HL-60 (cell line): ENCODE data around the gene ACACB.

ENCODE experiments used
- DNase-seq, 2 experiments: peaks; one replicate each; pipeline ENCODE4 v3.0.0-alpha.2; 2010 to 2020; ENCODE audit warnings: low read depth in 1 of 2, low spot score in 1 of 2
- H3K27ac ChIP-seq: fragments of 250-450 bp; sonication (Bioruptor Pico); replicated peaks from 2 replicates; pipeline ENCODE4 v1.5.1; 2020; ENCODE audit warnings: mild to moderate bottlenecking, moderate library complexity
- H3K27me3 ChIP-seq: fragments of 250-450 bp; sonication (Bioruptor Pico); 2 replicates; pipeline ENCODE4 v1.5.1; 2021; ENCODE audit warnings: mild to moderate bottlenecking, moderate library complexity; ENCODE audit not compliant: insufficient read depth, poor library complexity, severe bottlenecking
- H3K4me3 ChIP-seq: replicated peaks from 2 replicates; pipeline ENCODE4 v1.5.1; 2011; ENCODE audit warnings: mild to moderate bottlenecking, control low read depth, low read length; ENCODE audit not compliant: insufficient read depth
- CTCF ChIP-seq: IDR thresholded peaks from one replicate; pipeline ENCODE4 v1.5.1; 2011; ENCODE audit warnings: low read length, control low read depth, inconsistent platforms; ENCODE audit not compliant: insufficient read depth
- GABPA ChIP-seq: IDR thresholded peaks from 2 replicates; pipeline ENCODE4 v1.6.1; 2012; ENCODE audit warnings: low read depth
- POLR2AphosphoS5 ChIP-seq: IDR thresholded peaks from 2 replicates; pipeline ENCODE4 v1.6.1; 2012; ENCODE audit warnings: low read depth
- SPI1 ChIP-seq: IDR thresholded peaks from 2 replicates; pipeline ENCODE4 v1.6.1; 2012; ENCODE audit warnings: low read depth, mild to moderate bottlenecking, borderline replicate concordance
- TF ChIP-seq, protein P1 (sequence below): IDR thresholded peaks from 2 replicates; pipeline ENCODE4 v1.6.1; 2012; ENCODE audit warnings: low read depth; ENCODE audit not compliant: insufficient replicate concordance

Gene ACACB

DNA sequence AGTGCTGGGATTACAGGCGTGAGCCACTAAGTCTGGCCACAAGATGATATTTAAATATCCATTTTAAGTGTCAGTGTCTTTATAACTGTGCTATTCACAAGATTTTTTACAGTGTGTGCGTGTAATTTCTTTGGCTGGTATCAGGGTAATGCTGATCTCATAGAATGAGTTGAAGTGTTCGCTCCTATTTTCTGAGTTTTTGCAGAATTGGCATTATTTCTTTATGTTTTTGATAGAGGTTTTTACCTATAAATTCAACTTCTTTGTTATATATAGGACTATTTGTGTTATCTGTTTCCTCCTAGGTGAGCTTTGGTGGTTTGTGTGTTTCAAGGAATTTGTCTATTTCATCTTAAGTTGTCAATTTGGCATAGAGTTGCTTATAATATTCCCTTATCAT is 147.1 kb downstream of the ACACB start:
- TF ChIP-seq SPI1 (no peak), GABPA (no peak)
- TF ChIP-seq, protein P1, sequence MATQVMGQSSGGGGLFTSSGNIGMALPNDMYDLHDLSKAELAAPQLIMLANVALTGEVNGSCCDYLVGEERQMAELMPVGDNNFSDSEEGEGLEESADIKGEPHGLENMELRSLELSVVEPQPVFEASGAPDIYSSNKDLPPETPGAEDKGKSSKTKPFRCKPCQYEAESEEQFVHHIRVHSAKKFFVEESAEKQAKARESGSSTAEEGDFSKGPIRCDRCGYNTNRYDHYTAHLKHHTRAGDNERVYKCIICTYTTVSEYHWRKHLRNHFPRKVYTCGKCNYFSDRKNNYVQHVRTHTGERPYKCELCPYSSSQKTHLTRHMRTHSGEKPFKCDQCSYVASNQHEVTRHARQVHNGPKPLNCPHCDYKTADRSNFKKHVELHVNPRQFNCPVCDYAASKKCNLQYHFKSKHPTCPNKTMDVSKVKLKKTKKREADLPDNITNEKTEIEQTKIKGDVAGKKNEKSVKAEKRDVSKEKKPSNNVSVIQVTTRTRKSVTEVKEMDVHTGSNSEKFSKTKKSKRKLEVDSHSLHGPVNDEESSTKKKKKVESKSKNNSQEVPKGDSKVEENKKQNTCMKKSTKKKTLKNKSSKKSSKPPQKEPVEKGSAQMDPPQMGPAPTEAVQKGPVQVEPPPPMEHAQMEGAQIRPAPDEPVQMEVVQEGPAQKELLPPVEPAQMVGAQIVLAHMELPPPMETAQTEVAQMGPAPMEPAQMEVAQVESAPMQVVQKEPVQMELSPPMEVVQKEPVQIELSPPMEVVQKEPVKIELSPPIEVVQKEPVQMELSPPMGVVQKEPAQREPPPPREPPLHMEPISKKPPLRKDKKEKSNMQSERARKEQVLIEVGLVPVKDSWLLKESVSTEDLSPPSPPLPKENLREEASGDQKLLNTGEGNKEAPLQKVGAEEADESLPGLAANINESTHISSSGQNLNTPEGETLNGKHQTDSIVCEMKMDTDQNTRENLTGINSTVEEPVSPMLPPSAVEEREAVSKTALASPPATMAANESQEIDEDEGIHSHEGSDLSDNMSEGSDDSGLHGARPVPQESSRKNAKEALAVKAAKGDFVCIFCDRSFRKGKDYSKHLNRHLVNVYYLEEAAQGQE = no peak
- H3K4me3 ChIP-seq = no peak overlapping the region
- no peaks in the 10 kb centered on the region for H3K27me3 ChIP-seq
- no peak for DNase-seq
- no peak overlapping the region for H3K27ac ChIP-seq

DNA sequence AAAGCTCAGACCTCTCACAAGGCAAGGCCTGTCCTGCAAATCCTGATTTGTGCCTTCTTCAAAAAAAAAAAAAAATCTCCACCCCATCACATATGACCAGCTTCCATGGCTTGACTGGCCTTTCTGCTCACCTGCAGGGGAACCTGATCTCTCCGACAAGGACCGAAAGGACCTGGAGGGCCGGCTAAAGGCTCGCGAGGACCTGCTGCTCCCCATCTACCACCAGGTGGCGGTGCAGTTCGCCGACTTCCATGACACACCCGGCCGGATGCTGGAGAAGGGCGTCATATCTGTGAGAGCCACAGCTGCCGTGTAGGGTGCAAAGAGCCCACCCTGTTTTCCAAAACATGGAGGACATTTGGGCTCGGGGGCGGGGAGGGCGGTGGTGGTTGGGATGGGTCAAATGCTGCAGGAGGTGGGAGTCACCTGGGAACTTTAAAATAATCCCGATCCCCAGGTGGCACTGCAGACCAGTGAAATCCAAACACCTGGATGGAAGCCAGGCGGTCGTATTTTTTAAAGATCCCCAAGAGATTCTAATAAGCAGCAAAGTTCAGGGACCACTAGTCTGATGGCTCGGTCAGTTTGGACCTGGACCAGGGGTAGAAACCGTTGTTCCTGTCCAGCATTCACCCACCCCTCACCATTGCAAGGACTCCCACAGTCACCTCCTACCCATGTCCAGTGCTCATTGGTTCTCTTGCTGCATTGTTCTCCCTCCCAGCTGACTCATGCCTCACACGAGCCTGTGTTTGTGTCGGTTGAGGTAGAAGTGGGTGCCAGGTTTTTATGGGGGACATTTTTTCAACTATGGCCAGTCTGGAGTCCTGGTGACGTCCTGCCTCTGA is 147.9 kb downstream of the ACACB start:
- TF ChIP-seq POLR2AphosphoS5 = no peak
- no peak for TF ChIP-seq GABPA
- TF ChIP-seq CTCF = peak; percentile 89
- peak; percentile 12 to 64 for DNase-seq
- no peak overlapping the region for H3K4me3 ChIP-seq
- H3K27me3 ChIP-seq = no peaks in the 10 kb centered on the region
- no peak overlapping the region for H3K27ac ChIP-seq

DNA sequence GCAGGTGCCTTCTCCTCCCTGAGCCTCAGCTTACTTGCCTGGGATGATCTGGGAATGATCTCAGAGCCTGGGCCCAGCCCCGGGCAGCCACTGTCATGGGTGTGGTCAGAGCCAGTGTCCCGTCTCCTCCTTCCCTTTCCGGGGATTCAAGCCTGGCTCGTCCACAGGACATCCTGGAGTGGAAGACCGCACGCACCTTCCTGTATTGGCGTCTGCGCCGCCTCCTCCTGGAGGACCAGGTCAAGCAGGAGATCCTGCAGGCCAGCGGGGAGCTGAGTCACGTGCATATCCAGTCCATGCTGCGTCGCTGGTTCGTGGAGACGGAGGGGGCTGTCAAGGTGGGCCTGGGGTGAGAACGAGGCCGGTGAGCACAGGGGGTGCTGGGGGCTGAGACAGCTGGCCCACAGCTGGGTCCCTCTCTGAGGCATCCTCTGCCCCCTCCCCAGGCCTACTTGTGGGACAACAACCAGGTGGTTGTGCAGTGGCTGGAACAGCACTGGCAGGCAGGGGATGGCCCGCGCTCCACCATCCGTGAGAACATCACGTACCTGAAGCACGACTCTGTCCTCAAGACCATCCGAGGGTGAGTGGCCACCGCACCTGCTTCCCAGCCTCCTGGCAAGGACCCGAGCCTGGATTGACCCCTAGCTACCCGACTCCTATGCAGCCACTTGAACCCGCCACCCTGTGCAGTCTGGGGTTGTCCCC is 148.7 kb downstream of the ACACB start:
- Histone ChIP-seq H3K4me3 (no peak overlapping the region), H3K27me3 (no peaks in the 10 kb centered on the region), H3K27ac (no peak overlapping the region)
- TF ChIP-seq POLR2AphosphoS5 = no peak
- no peak for TF ChIP-seq GABPA
- TF ChIP-seq CTCF = no peak
- TF ChIP-seq, protein P1 = no peak
- no peak for TF ChIP-seq SPI1
- no peak for DNase-seq

GRCh38 chr12:109266106-109266879 is 149.9 kb downstream of the ACACB start:
- no peak for DNase-seq
- TF ChIP-seq, protein P1 = no peak
- no peak for TF ChIP-seq CTCF
- no peak for TF ChIP-seq POLR2AphosphoS5
- no peak for TF ChIP-seq SPI1
- TF ChIP-seq GABPA = no peak
- Histone ChIP-seq H3K27ac (no peak overlapping the region), H3K4me3 (no peak overlapping the region), H3K27me3 (no peaks in the 10 kb centered on the region)
